NOMO-1 treated with dmso at 0.1 percent for 144 hours (cell line): ENCODE data around the gene CCNA2.

Experiments
- DNase-seq: peaks from one replicate; lab custom pipeline; 2025; ENCODE audit not compliant: unreplicated experiment; lab: John Stamatoyannopoulos, UW

Gene CCNA2

GRCh38 chr4:121776610-121777401, 46.9 kb downstream of the CCNA2 start:
- DNase-seq, result no peak

DNA sequence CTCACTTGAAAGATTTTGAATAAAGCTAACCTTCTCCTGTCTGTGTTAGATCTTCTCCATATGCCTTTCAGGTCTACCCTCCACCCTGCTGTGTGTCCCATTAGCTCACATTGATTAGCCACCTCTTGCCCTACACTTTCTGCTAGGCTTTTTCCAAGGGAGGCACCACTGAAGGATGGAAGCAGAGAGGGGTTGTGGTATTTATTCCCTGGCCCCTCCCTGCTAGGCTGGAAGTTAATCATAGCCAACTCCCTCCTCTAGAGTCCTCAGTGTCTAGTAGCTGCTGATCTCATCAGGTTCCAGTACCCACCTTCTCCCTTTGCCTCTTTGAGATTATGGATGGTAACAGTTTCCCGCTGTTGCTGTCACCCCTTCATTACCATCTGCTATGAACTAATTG, 49.8 kb downstream of the CCNA2 start:
- no peak for DNase-seq

- no peak for DNase-seq
Measured at GRCh38 chr4:121771869-121772268, 51.8 kb downstream of the CCNA2 start.

- DNase-seq, result no peak
Measured at GRCh38 chr4:121769341-121769740, 54.3 kb downstream of the CCNA2 start.

GRCh38 chr4:121767166-121767565, 56.5 kb downstream of the CCNA2 start:
- no peak for DNase-seq
